ENCODE results near the gene ABLIM1.

The ABLIM1 gene

DNA sequence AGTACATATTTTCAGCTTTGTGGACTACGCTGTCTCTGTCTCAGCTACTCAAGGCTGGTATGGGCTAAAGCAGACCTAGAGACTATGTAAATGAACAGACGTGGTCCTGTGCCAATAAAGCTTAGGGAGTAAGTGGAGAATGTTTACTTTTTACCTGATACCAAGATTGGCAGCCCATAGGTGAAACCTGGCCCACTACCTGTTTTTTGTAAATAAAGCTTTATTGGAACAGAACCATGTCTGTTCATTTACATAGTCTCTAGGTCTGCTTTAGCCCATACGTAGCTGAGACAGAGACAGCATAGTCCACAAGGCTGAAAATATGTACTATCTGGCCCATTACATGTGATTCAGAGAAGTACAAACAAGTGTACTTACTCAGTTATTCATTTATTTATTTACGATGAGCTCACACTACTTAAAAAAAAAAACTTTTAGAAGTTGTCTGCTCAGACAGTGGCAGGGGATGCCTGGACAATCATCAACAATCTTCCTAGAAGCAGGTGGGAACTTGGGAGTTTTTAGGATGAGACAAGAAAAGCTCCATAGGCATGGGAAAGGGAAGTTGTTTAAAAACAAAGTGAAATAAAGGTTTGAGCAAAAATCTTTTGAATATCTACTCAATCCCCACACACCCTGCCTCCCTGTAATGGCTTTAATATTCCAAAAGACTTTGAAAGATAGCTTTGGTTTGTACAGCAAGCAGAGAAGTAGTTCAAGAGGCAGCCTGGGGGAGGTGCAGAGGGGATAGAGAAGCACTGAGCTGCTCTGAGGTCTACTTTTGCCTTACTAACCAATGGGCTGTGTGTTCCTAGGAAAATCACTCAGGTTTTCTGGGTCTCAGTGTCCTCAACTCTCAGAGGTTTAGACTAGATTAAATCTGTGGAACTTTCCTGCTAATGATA, 139.4 kb downstream of the ABLIM1 start:
- peak; percentile 83 for ATAC-seq (ENCODE audit: low read depth)
- peaks cover 31% of the 10 kb centered on the region for H3K4me1 ChIP-seq (ENCODE audit: insufficient read depth, poor library complexity, severe bottlenecking)
- no peak overlapping the region for H3K4me3 ChIP-seq (ENCODE audit: severe bottlenecking)
- H3K9me3 ChIP-seq (ENCODE audit: severe bottlenecking), result no peaks in the 10 kb centered on the region
- peak overlapping the region; percentile 82 for H3K27ac ChIP-seq (ENCODE audit: poor library complexity, severe bottlenecking)
- DNase-seq (ENCODE audit: low spot score), result no peak
- no peaks in the 10 kb centered on the region for H3K27me3 ChIP-seq (ENCODE audit: insufficient read depth, poor library complexity, severe bottlenecking)
- TF ChIP-seq, protein P1, sequence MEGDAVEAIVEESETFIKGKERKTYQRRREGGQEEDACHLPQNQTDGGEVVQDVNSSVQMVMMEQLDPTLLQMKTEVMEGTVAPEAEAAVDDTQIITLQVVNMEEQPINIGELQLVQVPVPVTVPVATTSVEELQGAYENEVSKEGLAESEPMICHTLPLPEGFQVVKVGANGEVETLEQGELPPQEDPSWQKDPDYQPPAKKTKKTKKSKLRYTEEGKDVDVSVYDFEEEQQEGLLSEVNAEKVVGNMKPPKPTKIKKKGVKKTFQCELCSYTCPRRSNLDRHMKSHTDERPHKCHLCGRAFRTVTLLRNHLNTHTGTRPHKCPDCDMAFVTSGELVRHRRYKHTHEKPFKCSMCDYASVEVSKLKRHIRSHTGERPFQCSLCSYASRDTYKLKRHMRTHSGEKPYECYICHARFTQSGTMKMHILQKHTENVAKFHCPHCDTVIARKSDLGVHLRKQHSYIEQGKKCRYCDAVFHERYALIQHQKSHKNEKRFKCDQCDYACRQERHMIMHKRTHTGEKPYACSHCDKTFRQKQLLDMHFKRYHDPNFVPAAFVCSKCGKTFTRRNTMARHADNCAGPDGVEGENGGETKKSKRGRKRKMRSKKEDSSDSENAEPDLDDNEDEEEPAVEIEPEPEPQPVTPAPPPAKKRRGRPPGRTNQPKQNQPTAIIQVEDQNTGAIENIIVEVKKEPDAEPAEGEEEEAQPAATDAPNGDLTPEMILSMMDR (IDR thresholded peaks at IDR 0.05; ENCODE audit: poor library complexity, severe bottlenecking), result no peak
- H3K36me3 ChIP-seq (ENCODE audit: low read depth), result no peaks in the 10 kb centered on the region

DNA sequence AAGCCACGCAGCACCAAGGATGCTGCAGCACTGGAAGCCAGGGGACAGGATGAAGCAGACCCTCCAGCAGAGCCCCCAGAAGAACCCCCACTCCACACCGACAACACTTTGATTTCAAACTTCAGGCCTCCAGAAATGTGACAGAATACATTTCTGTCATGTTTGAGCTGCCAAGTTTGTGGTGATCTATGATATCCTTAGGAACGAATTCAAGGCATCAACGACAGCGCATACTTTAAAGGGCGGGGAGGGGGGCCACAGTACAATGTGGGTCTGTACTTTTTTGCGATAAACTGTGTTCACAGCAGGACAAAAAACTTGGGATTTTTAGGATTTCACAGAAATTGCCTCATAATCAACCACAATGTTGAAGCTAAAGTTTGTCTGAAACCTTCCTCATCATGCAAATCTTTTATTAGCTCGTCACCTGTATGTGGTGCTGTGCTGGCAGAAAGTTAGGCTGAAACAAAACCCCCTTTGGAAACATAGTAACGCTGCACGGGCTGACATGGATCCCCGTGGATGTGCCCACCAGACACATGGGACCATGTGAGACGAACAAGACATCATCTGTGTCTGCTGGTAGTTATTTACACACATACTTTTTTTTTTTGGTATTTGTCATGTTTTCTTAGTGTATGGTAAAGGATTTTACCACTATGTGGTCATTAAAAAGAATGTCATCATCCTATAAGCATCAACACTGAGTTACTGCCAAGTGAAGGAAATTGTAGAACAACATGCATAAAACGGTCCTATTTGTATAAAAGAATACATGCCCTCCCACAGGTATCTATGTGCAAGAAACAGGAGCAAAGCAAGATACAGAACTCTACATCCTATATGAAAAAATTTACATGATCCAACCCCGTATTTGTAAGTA, 140.5 kb downstream of the ABLIM1 start:
- DNase-seq (ENCODE audit: low spot score) (no peak), ATAC-seq (ENCODE audit: low read depth) (no peak)
- H3K4me1 ChIP-seq (ENCODE audit: insufficient read depth, poor library complexity, severe bottlenecking), result peaks cover 31% of the 10 kb centered on the region
- TF ChIP-seq, protein P1 (IDR thresholded peaks at IDR 0.05; ENCODE audit: poor library complexity, severe bottlenecking), result no peak
- H3K4me3 ChIP-seq (ENCODE audit: severe bottlenecking), result no peak overlapping the region
- H3K9me3 ChIP-seq (ENCODE audit: severe bottlenecking), result no peaks in the 10 kb centered on the region
- H3K27me3 ChIP-seq (ENCODE audit: insufficient read depth, poor library complexity, severe bottlenecking), result no peaks in the 10 kb centered on the region
- H3K27ac ChIP-seq (ENCODE audit: poor library complexity, severe bottlenecking), result peak overlapping the region; percentile 82
- H3K36me3 ChIP-seq (ENCODE audit: low read depth), result no peaks in the 10 kb centered on the region

DNA sequence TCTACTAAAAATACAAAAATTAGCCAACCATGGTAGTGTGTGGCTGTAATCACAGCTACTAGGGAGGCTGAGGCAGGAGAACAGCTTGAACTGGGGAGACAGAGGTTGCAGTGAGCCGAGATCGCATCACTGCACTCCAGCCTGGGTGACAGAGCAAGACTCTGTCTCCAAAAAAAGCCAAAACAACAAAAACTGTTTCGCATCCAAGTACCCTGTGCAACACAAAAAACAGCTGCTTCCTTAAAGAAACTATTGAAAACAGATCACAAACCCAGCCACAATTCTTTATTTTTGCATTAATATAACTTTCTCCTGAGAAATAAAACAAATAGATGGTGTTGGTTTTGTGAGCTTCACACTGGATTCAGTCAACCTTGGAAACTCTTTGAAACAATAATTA, 141.7 kb downstream of the ABLIM1 start:
- Histone ChIP-seq H3K36me3 (ENCODE audit: low read depth) (no peaks in the 10 kb centered on the region), H3K4me1 (ENCODE audit: insufficient read depth, poor library complexity, severe bottlenecking) (peaks cover 36% of the 10 kb centered on the region), H3K27me3 (ENCODE audit: insufficient read depth, poor library complexity, severe bottlenecking) (no peaks in the 10 kb centered on the region), H3K9me3 (ENCODE audit: severe bottlenecking) (no peaks in the 10 kb centered on the region), H3K4me3 (ENCODE audit: severe bottlenecking) (no peak overlapping the region), H3K27ac (ENCODE audit: poor library complexity, severe bottlenecking) (no peak overlapping the region)
- TF ChIP-seq, protein P1 (IDR thresholded peaks at IDR 0.05; ENCODE audit: poor library complexity, severe bottlenecking), result no peak
- no peak for ATAC-seq (ENCODE audit: low read depth)
- DNase-seq (ENCODE audit: low spot score), result no peak

DNA sequence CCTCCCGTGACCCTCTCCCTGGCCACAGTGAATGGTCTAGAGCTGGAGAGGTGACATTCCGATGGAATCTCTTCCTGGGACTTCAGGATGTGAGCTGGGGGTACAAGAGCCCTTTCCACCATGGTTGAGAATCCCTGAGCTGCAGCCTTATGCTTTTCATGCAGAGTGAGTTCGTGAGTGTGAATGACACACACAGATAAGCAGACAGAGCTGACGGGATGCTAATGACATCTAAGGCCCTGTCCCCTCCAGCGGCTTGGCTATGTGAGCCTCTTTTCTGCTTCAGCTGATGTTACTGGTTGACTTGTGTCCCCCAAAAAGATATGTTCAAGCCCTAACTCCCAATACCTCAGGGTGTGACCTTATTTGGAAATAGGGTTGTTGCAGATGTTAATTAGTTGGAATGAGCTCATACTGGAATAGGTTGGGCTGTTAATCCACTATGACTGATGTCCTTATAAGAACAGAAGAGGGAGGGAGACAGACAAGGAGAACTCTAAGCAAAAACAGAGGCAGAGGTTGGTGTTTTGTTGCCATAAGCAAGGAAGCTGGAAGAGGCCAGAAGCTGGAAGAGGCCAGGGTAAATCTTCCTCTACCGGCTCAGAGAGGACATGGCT, 142.7 kb downstream of the ABLIM1 start:
- no peak overlapping the region for H3K4me3 ChIP-seq (ENCODE audit: severe bottlenecking)
- TF ChIP-seq, protein P1 (IDR thresholded peaks at IDR 0.05; ENCODE audit: poor library complexity, severe bottlenecking), result no peak
- peaks cover 30% of the 10 kb centered on the region for H3K4me1 ChIP-seq (ENCODE audit: insufficient read depth, poor library complexity, severe bottlenecking)
- H3K27me3 ChIP-seq (ENCODE audit: insufficient read depth, poor library complexity, severe bottlenecking), result no peaks in the 10 kb centered on the region
- no peak for DNase-seq (ENCODE audit: low spot score)
- H3K27ac ChIP-seq (ENCODE audit: poor library complexity, severe bottlenecking), result no peak overlapping the region
- no peaks in the 10 kb centered on the region for H3K36me3 ChIP-seq (ENCODE audit: low read depth)
- no peaks in the 10 kb centered on the region for H3K9me3 ChIP-seq (ENCODE audit: severe bottlenecking)
- ATAC-seq (ENCODE audit: low read depth), result no peak

Data from RWPE2 (cell line).